Tibial artery (tissue), 4 donors: ENCODE results near the gene TTC23.

Experiments used
- DNase-seq, 2 donors: peaks; one replicate each; pipeline ENCODE4 v3.0.0-alpha.2; 2019
- H3K27ac ChIP-seq, 2 donors: fragments of 200-600 bp; sonication (generic) in 1 of 2; 1 replicate in 1 of 2; 2 replicates in 1 of 2; pipeline ENCODE4 v1.5.1; 2018 to 2019; ENCODE audit warnings: mild to moderate bottlenecking in 1 of 2
- H3K27me3 ChIP-seq, 2 donors: fragments of 200-600 bp; sonication (generic) in 1 of 2; one replicate each; pipeline versions ENCODE4 v1.5.1 to v1.6.0; 2016 to 2019
- H3K36me3 ChIP-seq, 3 donors: fragments of 200-600 bp; sonication (generic) in 2 of 3; one replicate each; pipeline ENCODE4 v1.5.1; 2016 to 2019; ENCODE audit warnings: mild to moderate bottlenecking in 2 of 3
- H3K4me1 ChIP-seq, 4 donors: fragments of 200-600 bp; sonication (generic) in 2 of 4; 1 replicate in 3 of 4; 2 replicates in 1 of 4; pipeline ENCODE4 v1.5.1; 2016 to 2019
- H3K4me3 ChIP-seq, 2 donors: fragments of 200-600 bp; sonication (generic) in 1 of 2; 1 replicate in 1 of 2; 2 replicates in 1 of 2; pipeline ENCODE4 v1.5.1; 2018 to 2019; ENCODE audit warnings: mild to moderate bottlenecking in 2 of 2
- H3K9me3 ChIP-seq, 3 donors: fragments of 200-600 bp; sonication (generic) in 1 of 3; one replicate each; pipeline ENCODE4 v1.5.1; 2016 to 2019
- intact Hi-C: fragments of 100-400 bp; cut with DNase I; formaldehyde crosslinking; loops from one replicate; pipeline ENCODE4 v1.15.0; 2023; ENCODE audit warnings: low total_unique reads
- TF ChIP-seq, protein P1 (sequence below), 2 experiments: fragments of 200-600 bp in 1 of 2; fragments of 450-650 bp in 1 of 2; IDR thresholded peaks; one replicate each; pipeline ENCODE4 v1.5.1; 2017 to 2019; ENCODE audit warnings: antibody characterized with exemption in 2 of 2, mild to moderate bottlenecking in 1 of 2, moderate library complexity in 1 of 2

The TTC23 gene

DNA sequence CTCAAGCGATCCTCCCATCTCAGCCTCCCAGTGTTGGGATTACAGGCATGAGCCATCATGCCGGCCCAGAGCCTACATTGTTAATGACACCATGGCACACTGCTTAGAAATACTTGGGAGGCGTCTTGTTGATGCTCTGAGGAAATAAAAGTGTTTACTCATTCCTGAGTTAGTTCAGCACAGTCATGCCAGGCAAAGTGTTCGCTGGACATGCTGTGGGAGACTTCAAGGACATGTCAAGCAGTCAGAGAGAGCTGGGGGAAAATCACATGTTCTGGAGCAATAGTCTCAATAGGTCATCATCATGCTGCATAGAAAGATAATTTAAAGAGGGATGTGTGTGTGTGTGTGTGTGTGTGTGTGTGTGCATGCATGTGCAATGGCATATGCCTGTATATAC is 37.5 kb downstream of the TTC23 start:
- no peaks in the 10 kb centered on the region for H3K27me3 ChIP-seq
- TF ChIP-seq, protein P1, sequence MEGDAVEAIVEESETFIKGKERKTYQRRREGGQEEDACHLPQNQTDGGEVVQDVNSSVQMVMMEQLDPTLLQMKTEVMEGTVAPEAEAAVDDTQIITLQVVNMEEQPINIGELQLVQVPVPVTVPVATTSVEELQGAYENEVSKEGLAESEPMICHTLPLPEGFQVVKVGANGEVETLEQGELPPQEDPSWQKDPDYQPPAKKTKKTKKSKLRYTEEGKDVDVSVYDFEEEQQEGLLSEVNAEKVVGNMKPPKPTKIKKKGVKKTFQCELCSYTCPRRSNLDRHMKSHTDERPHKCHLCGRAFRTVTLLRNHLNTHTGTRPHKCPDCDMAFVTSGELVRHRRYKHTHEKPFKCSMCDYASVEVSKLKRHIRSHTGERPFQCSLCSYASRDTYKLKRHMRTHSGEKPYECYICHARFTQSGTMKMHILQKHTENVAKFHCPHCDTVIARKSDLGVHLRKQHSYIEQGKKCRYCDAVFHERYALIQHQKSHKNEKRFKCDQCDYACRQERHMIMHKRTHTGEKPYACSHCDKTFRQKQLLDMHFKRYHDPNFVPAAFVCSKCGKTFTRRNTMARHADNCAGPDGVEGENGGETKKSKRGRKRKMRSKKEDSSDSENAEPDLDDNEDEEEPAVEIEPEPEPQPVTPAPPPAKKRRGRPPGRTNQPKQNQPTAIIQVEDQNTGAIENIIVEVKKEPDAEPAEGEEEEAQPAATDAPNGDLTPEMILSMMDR (IDR thresholded peaks at IDR 0.05), result no peak
- peaks cover 0 to 8% (median 0%) of the 10 kb centered on the region in 4 donors for H3K4me1 ChIP-seq
- H3K27ac ChIP-seq, result peak overlapping the region in 1 of 2 donors; percentile 21
- no peaks in the 10 kb centered on the region for H3K9me3 ChIP-seq
- intact Hi-C loops, result loop anchor here (2.0 kb wide), 1 partner anchor 115 kb away; no protein-coding TSS in a partner anchor
- no peak for DNase-seq
- H3K4me3 ChIP-seq, result no peak overlapping the region
- peaks cover 7 to 18% (median 13%) of the 10 kb centered on the region in 3 donors for H3K36me3 ChIP-seq

DNA sequence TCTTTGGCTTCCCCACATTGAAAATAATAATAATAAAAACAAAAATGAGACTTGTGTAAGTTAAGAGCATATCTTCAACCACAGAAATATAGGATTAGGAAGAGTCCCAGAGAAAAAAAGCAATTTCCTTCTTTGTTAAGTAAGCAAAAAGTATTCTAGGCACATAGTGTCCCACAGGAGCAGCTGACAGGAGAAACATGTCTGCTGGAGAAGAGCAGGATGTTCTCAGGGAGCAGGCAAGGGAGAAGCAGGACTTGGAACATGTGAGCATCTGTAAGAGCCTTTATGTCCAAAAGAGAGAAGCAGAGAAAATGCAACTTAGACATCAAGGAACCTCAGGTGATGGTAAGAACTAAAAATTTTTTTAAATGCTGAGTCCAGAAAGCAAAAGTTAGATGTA is 39.0 kb downstream of the TTC23 start:
- Histone ChIP-seq H3K4me1 (peaks cover 0 to 8% (median 0%) of the 10 kb centered on the region in 4 donors), H3K36me3 (peaks cover 5 to 11% (median 10%) of the 10 kb centered on the region in 3 donors), H3K9me3 (no peaks in the 10 kb centered on the region), H3K27me3 (no peaks in the 10 kb centered on the region), H3K27ac (no peak overlapping the region), H3K4me3 (no peak overlapping the region)
- no peak for DNase-seq
- TF ChIP-seq, protein P1 (IDR thresholded peaks at IDR 0.05), result no peak
- intact Hi-C loops, result loop anchor here (2.0 kb wide), 1 partner anchor 114 kb away; no protein-coding TSS in a partner anchor

DNA sequence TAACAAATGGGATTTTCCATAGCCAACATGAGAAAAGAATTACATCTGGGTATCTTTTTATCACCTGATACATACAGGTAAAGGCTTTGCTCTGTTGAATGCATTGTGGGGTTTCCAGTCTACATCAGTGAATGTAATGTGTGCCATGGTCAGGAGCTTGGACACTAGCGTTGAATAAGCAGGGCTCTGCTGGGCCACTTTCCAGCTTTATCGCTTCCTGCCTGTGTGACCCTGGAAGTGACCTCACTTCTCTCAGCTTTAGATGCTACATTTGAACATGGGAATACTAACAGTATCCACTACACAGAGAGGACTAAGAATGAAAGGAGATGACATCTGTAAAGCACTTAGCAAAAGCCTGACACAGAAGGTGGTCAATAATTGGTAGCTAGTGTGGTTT is 40.1 kb downstream of the TTC23 start:
- Histone ChIP-seq H3K27ac (no peak overlapping the region), H3K4me3 (no peak overlapping the region), H3K27me3 (no peaks in the 10 kb centered on the region), H3K9me3 (no peaks in the 10 kb centered on the region), H3K36me3 (peaks cover 0 to 4% (median 0%) of the 10 kb centered on the region in 3 donors), H3K4me1 (peaks cover 0 to 8% (median 0%) of the 10 kb centered on the region in 4 donors)
- DNase-seq, result no peak
- intact Hi-C loops, result no loop called here
- TF ChIP-seq, protein P1 (IDR thresholded peaks at IDR 0.05), result no peak

DNA sequence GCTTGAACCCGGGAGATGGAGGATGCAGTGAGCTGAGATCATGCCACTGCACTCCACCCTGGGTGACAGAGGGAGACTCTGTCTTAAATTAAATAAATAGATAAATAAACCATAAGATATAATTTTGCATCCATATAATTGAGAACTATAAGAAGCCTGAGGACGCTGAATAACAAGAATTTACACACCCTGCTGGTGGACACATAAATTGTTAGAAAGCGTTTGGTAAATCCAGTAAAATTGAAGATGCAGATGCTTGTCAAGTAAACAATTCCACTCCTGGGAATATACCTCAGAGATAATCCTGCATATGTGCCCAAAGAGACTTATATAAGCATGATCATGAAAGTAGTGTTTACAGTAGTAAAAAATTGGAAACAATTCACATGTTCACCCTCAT is 41.7 kb downstream of the TTC23 start:
- Histone ChIP-seq H3K27ac (no peak overlapping the region), H3K4me1 (peaks cover 0 to 4% (median 0%) of the 10 kb centered on the region in 4 donors), H3K27me3 (no peaks in the 10 kb centered on the region), H3K9me3 (no peaks in the 10 kb centered on the region), H3K4me3 (no peak overlapping the region), H3K36me3 (no peaks in the 10 kb centered on the region)
- TF ChIP-seq, protein P1 (IDR thresholded peaks at IDR 0.05), result no peak
- no peak for DNase-seq
- intact Hi-C loops, result no loop called here

DNA sequence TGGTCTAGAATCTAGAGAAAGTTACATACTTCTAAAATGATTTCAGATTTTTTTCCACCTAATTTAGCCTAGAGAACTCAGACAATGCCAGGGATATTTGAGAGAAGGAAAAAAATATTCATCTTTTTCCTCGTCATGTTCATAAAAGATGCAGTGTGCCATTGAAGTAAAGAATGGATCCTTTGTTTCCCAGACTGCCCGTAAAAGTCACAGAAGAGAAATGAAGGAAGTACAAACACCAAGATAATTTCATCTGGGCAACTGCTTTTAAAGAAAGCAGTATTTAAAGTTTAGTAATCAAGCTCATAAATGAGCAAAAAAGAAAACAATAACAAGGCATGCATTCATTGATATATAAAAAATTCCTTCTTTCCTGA is 47.2 kb downstream of the TTC23 start:
- DNase-seq, result no peak
- Histone ChIP-seq H3K4me3 (no peak overlapping the region), H3K27ac (no peak overlapping the region), H3K4me1 (no peaks in the 10 kb centered on the region), H3K27me3 (no peaks in the 10 kb centered on the region), H3K9me3 (no peaks in the 10 kb centered on the region), H3K36me3 (peaks cover 6 to 14% (median 7%) of the 10 kb centered on the region in 3 donors)
- intact Hi-C loops, result no loop called here
- TF ChIP-seq, protein P1 (IDR thresholded peaks at IDR 0.05), result no peak
